Mesodermal cell (in vitro differentiated cells): ENCODE measurements around the gene KCND3.

Experiments used
- H3K27ac ChIP-seq: 2 replicates; pipeline ENCODE4 v1.7.0; 2013; ENCODE audit warnings: mild to moderate bottlenecking, low read depth, low read length, moderate library complexity; ENCODE audit not compliant: severe bottlenecking
- H3K36me3 ChIP-seq: 2 replicates; pipeline ENCODE4 v1.7.1; 2013; ENCODE audit warnings: mild to moderate bottlenecking, low read length, moderate library complexity; ENCODE audit not compliant: control insufficient read depth, insufficient read depth
- H3K4me1 ChIP-seq: one replicate; pipeline ENCODE4 v1.7.1; 2013; ENCODE audit warnings: mild to moderate bottlenecking, low read length; ENCODE audit not compliant: insufficient read depth, control insufficient read depth, poor library complexity, severe bottlenecking
- H3K4me3 ChIP-seq: 2 replicates; pipeline ENCODE4 v1.7.0; 2013; ENCODE audit warnings: low read length, control low read depth, mild to moderate bottlenecking; ENCODE audit not compliant: insufficient read depth, poor library complexity, severe bottlenecking; ENCODE audit errors: extremely low read depth
- H3K9me3 ChIP-seq: 2 replicates; pipeline ENCODE4 v1.7.1; 2013; ENCODE audit warnings: mild to moderate bottlenecking, low read length, moderate library complexity; ENCODE audit not compliant: control insufficient read depth
- WGBS, 2 experiments: methylation state at CpG; one replicate each; pipeline ENCODE4 v1.1.5; 2013; ENCODE audit warnings: missing lambda C conversion rate in 2 of 2; ENCODE audit not compliant: insufficient coverage in 2 of 2; 5-methylcytosine and 5-hydroxymethylcytosine counted together

Gene KCND3

GRCh38 chr1:111938536-111938935, 50.9 kb downstream of the KCND3 start:
- no peak overlapping the region for H3K27ac ChIP-seq
- WGBS, 2 experiments, result 82 to 86% methylated on average over 3 of the region's 3 CpGs
- H3K4me3 ChIP-seq, result no peak overlapping the region
- peaks cover 5% of the 10 kb centered on the region for H3K4me1 ChIP-seq
- H3K36me3 ChIP-seq, result no peaks in the 10 kb centered on the region
- no peaks in the 10 kb centered on the region for H3K9me3 ChIP-seq

GRCh38 chr1:111938123-111938522, 51.3 kb downstream of the KCND3 start:
- Histone ChIP-seq H3K9me3 (no peaks in the 10 kb centered on the region), H3K4me3 (no peak overlapping the region), H3K36me3 (no peaks in the 10 kb centered on the region), H3K27ac (no peak overlapping the region), H3K4me1 (peaks cover 5% of the 10 kb centered on the region)
- WGBS, 2 experiments, result no CpG with 5 or more reads among the region's 1 CpG

GRCh38 chr1:111937147-111937725, 52.2 kb downstream of the KCND3 start:
- Histone ChIP-seq H3K9me3 (no peaks in the 10 kb centered on the region), H3K4me1 (peaks cover 5% of the 10 kb centered on the region), H3K36me3 (no peaks in the 10 kb centered on the region), H3K4me3 (no peak overlapping the region), H3K27ac (no peak overlapping the region)
- 51 to 54% methylated on average over 5 of the region's 6 CpGs for WGBS, 2 experiments

- Histone ChIP-seq H3K9me3 (no peaks in the 10 kb centered on the region), H3K4me1 (peaks cover 5% of the 10 kb centered on the region), H3K36me3 (no peaks in the 10 kb centered on the region), H3K4me3 (no peak overlapping the region), H3K27ac (no peak overlapping the region)
- 67 to 81% methylated on average over 7 of the region's 10 CpGs for WGBS, 2 experiments
Measured at GRCh38 chr1:111934106-111934852, 55.2 kb downstream of the KCND3 start.

GRCh38 chr1:111930356-111930755, 59.1 kb downstream of the KCND3 start:
- no peaks in the 10 kb centered on the region for H3K36me3 ChIP-seq
- 89 to 94% methylated on average over 3 of the region's 3 CpGs for WGBS, 2 experiments

DNA sequence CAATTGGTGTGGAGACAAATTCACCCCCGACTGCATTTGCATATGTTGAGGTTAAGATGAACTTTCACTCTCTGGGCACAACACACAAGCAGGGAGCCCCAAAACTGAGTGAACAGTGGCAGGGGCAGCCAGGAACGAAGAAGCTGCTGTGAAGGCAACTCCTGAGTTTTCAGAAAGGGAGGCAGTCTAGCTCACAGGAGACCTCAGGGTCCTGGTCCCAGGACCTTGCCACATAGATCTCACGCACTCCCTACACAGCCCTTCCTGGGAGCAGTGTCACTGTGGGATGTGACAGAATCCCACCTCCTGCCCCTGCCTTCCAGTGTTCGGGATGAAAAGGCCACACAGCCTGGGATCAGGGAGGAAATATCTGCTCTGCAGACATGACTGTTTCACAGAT, 60.9 kb downstream of the KCND3 start:
- Histone ChIP-seq H3K9me3 (no peaks in the 10 kb centered on the region), H3K4me3 (no peak overlapping the region), H3K4me1 (no peaks in the 10 kb centered on the region), H3K36me3 (no peaks in the 10 kb centered on the region), H3K27ac (no peak overlapping the region)
- WGBS, 2 experiments, result 70 to 74% methylated on average over 3 of the region's 4 CpGs

More at GRCh38 chr1:111930356-111930755, 59.1 kb downstream of the KCND3 start:
- no peak overlapping the region for H3K4me3 ChIP-seq
- H3K9me3 ChIP-seq, result no peaks in the 10 kb centered on the region
- no peaks in the 10 kb centered on the region for H3K4me1 ChIP-seq
- H3K27ac ChIP-seq, result no peak overlapping the region

DNA sequence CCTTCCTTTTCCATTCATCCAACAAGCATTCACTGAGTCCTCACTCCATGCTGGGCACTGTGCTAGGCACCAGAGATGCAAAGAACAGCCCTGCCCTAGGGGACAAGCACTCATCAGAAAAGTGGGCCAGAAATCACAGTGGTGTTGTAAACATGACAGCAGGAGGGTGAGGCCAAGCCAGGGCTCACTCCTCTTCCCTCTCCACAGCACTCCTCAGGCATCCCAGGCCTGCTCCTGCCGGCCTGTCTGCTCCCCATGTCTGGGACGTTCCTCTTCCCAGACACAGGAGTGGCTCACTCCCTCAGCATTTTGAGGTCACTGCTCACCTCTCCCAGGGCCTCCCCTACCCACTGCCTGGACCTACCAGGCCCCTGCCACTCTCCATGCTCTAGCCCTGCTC, 61.8 kb downstream of the KCND3 start:
- 34 to 52% methylated on average over 2 of the region's 2 CpGs for WGBS, 2 experiments
- no peaks in the 10 kb centered on the region for H3K4me1 ChIP-seq
- H3K9me3 ChIP-seq, result no peaks in the 10 kb centered on the region
- H3K27ac ChIP-seq, result no peak overlapping the region
- H3K4me3 ChIP-seq, result no peak overlapping the region
- H3K36me3 ChIP-seq, result no peaks in the 10 kb centered on the region

- WGBS, 2 experiments, result 60 to 100% methylated on average over 1 of the region's 2 CpGs
- no peaks in the 10 kb centered on the region for H3K9me3 ChIP-seq
- no peak overlapping the region for H3K4me3 ChIP-seq
- no peaks in the 10 kb centered on the region for H3K36me3 ChIP-seq
- peaks cover 4% of the 10 kb centered on the region for H3K4me1 ChIP-seq
- no peak overlapping the region for H3K27ac ChIP-seq
Measured at GRCh38 chr1:111924786-111925185, 64.7 kb downstream of the KCND3 start.

DNA sequence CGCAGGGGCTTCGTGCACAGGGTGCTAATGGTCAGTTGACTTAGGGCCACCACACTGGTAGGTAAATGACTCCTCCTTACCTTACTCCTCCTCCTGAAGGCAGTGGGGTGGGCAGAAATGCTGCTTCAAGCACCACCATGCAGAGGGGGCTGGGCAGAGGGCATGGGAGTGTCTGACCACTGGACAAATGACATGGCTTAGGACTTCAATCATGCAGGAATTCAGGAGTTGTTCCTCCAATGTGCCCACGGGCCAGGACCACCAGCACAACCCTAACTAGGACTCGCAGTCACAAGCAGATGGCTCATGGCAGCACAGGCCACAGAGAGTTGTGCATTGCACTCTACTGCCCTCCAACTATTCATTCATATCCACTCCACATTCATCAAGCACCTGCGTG, 65.7 kb downstream of the KCND3 start:
- WGBS, 2 experiments, result 91 to 93% methylated on average over 3 of the region's 5 CpGs
- H3K9me3 ChIP-seq, result no peaks in the 10 kb centered on the region
- H3K4me3 ChIP-seq, result no peak overlapping the region
- H3K4me1 ChIP-seq, result peaks cover 4% of the 10 kb centered on the region
- H3K36me3 ChIP-seq, result no peaks in the 10 kb centered on the region
- H3K27ac ChIP-seq, result no peak overlapping the region

DNA sequence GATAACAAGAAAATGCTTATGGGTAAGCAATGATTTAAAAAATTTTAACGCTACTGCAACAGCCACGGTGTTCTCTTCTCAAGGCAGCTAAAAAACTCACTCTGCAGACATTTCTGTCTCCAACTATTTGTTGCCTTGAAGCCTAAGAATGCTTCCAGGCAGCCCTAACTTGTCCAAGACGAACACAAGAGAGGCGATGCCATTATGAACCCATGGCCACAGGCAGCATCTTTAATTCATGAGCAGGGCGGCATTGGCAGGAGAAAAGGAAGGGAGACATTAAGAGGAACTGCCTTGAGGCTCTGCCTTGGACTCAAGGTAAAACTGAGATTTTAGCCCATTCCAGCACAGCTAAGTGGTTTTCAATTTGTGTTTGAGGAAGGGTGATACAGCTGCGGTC, 67.5 kb downstream of the KCND3 start:
- no peaks in the 10 kb centered on the region for H3K36me3 ChIP-seq
- H3K27ac ChIP-seq, result no peak overlapping the region
- peaks cover 4% of the 10 kb centered on the region for H3K4me1 ChIP-seq
- WGBS, 2 experiments, result 79 to 81% methylated on average over 5 of the region's 6 CpGs
- no peaks in the 10 kb centered on the region for H3K9me3 ChIP-seq
- no peak overlapping the region for H3K4me3 ChIP-seq
